H1 (cell line): Measurements from ENCODE around the gene CASP4. TPM values are rescaled to one million over a fixed set of nuclear protein-coding genes. Genes with fewer than 3 reads are reported as not detected.

ENCODE experiments used
- CTCF ChIA-PET: fragments of 300-600 bp; sonication (Branson Sonifier 250); formaldehyde crosslinking; loops from one replicate; lab custom pipeline; 2021; ENCODE audit not compliant: partially characterized antibody; lab: Charles Lee
- POLR2A ChIA-PET: fragments of 300-600 bp; sonication (Branson Sonifier 250); formaldehyde crosslinking; loops from one replicate; lab custom pipeline; 2021; ENCODE audit warnings: inconsistent platforms; ENCODE audit not compliant: partially characterized antibody; lab: Charles Lee
- DNase-seq, 2 experiments: peaks; one replicate each; pipeline versions ENCODE4 v3.0.0 to v3.0.0-alpha.2; 2010 to 2022; ENCODE audit warnings: low spot score in 2 of 2, low read depth in 1 of 2, mixed read lengths in 1 of 2
- FAIRE-seq: peaks from 2 replicates; lab custom pipeline; 2011; peaks lifted over from hg19 to GRCh38; lab: Jason Lieb, UNC
- H2AFZ ChIP-seq: 2 replicates; pipeline ENCODE4 v1.8.1; 2012; ENCODE audit warnings: low read length, inconsistent platforms
- H2AK5ac ChIP-seq: 2 replicates; pipeline ENCODE4 v1.6.1; 2013; ENCODE audit warnings: low read depth, low read length
- H2BK120ac ChIP-seq: replicated peaks from 2 replicates; pipeline ENCODE3; 2013; ENCODE audit warnings: low read depth, low read length, inconsistent platforms
- H2BK12ac ChIP-seq: 2 replicates; pipeline ENCODE4 v1.6.1; 2013; ENCODE audit warnings: low read depth, low read length
- H2BK15ac ChIP-seq: 2 replicates; pipeline ENCODE4 v1.6.1; 2013; ENCODE audit warnings: low read length
- H2BK20ac ChIP-seq: 2 replicates; pipeline ENCODE4 v1.6.1; 2013; ENCODE audit warnings: low read length
- H2BK5ac ChIP-seq: 2 replicates; pipeline ENCODE4 v1.6.1; 2013; ENCODE audit warnings: low read depth, low read length
- H3K14ac ChIP-seq: 2 replicates; pipeline ENCODE4 v1.6.1; 2013; ENCODE audit warnings: inconsistent platforms; ENCODE audit not compliant: insufficient read length
- H3K18ac ChIP-seq: 2 replicates; pipeline ENCODE4 v1.6.1; 2013; ENCODE audit warnings: low read length; ENCODE audit errors: extremely low read depth
- H3K23ac ChIP-seq: 2 replicates; pipeline ENCODE4 v1.6.1; 2013; ENCODE audit warnings: inconsistent platforms; ENCODE audit not compliant: insufficient read length
- H3K23me2 ChIP-seq: 2 replicates; pipeline ENCODE4 v1.6.1; 2013; ENCODE audit warnings: low read depth, low read length
- H3K27ac ChIP-seq: 2 replicates; pipeline ENCODE4 v1.6.1; 2011; ENCODE audit warnings: low read depth, low read length, inconsistent platforms
- H3K27me3 ChIP-seq, 4 experiments: replicated peaks in 1 of 4; 1 replicate in 1 of 4; 2 replicates in 3 of 4; pipeline versions ENCODE4 v1.6.1 to v1.8.1; 2011 to 2013; ENCODE audit warnings: low read length in 3 of 4, mild to moderate bottlenecking in 3 of 4, inconsistent platforms in 2 of 4, mixed read lengths in 2 of 4, moderate library complexity in 1 of 4; ENCODE audit not compliant: control insufficient read depth in 3 of 4, insufficient read depth in 3 of 4; ENCODE audit errors: extremely low read depth in 1 of 4
- H3K36me3 ChIP-seq, 4 experiments: 2 replicates each; pipeline versions ENCODE4 v1.6.1 to v1.8.1; 2011 to 2013; ENCODE audit warnings: mild to moderate bottlenecking in 4 of 4, low read length in 3 of 4, moderate library complexity in 2 of 4, control low read depth in 1 of 4, inconsistent platforms in 1 of 4; ENCODE audit not compliant: insufficient read depth in 4 of 4, control insufficient read depth in 2 of 4
- H3K4ac ChIP-seq: replicated peaks from 2 replicates; pipeline ENCODE3; 2013; ENCODE audit warnings: low read length, low read depth, mixed read lengths, inconsistent platforms; ENCODE audit not compliant: insufficient read length
- H3K4me1 ChIP-seq, 4 experiments: replicated peaks in 1 of 4; 1 replicate in 1 of 4; 2 replicates in 3 of 4; pipeline versions ENCODE4 v1.6.1 to v1.8.1; 2011 to 2013; ENCODE audit warnings: low read length in 3 of 4, inconsistent platforms in 2 of 4, mixed read lengths in 1 of 4; ENCODE audit not compliant: insufficient read depth in 4 of 4, control insufficient read depth in 3 of 4
- H3K4me2 ChIP-seq, 2 experiments: 2 replicates each; pipeline versions ENCODE4 v1.6.1 to v1.8.1; 2011 to 2013; ENCODE audit warnings: low read depth in 2 of 2, low read length in 2 of 2, control low read depth in 1 of 2, inconsistent platforms in 1 of 2, mild to moderate bottlenecking in 1 of 2; ENCODE audit not compliant: insufficient read depth in 1 of 2
- H3K4me3 ChIP-seq, 4 experiments: fragments of 200-600, 300-600 bp in 1 of 4; sonication (generic), shearing (Covaris generic), sonication (Bioruptor Twin) in 1 of 4; 2 replicates each; pipeline versions ENCODE4 v1.5.1 to v1.8.1; 2011 to 2016; ENCODE audit warnings: low read length in 4 of 4, low read depth in 3 of 4, control low read depth in 2 of 4, inconsistent platforms in 2 of 4, mild to moderate bottlenecking in 2 of 4, mixed read lengths in 1 of 4, moderate library complexity in 1 of 4; ENCODE audit not compliant: insufficient read depth in 2 of 4; ENCODE audit errors: extremely low read depth in 1 of 4
- H3K56ac ChIP-seq: replicated peaks from 2 replicates; pipeline ENCODE3; 2013; ENCODE audit warnings: low read depth, mild to moderate bottlenecking, mixed read lengths, low read length, inconsistent platforms; ENCODE audit not compliant: insufficient read length
- H3K79me1 ChIP-seq: 2 replicates; pipeline ENCODE4 v1.6.1; 2013; ENCODE audit warnings: low read depth, low read length, control low read depth
- H3K79me2 ChIP-seq, 2 experiments: 2 replicates each; pipeline versions ENCODE4 v1.6.1 to v1.8.1; 2012 to 2013; ENCODE audit warnings: low read length in 2 of 2, mild to moderate bottlenecking in 2 of 2, inconsistent platforms in 1 of 2; ENCODE audit not compliant: insufficient read depth in 2 of 2, control insufficient read depth in 1 of 2
- H3K9ac ChIP-seq, 4 experiments: replicated peaks in 1 of 4; 1 replicate in 1 of 4; 2 replicates in 3 of 4; pipeline versions ENCODE4 v1.6.1 to v1.8.1; 2011 to 2013; ENCODE audit warnings: low read depth in 3 of 4, low read length in 3 of 4, control low read depth in 2 of 4, mild to moderate bottlenecking in 2 of 4, moderate library complexity in 2 of 4, inconsistent platforms in 1 of 4; ENCODE audit errors: extremely low read depth in 1 of 4
- H3K9me3 ChIP-seq, 2 experiments: 2 replicates each; pipeline versions ENCODE4 v1.6.1 to v1.8.1; 2012 to 2013; ENCODE audit warnings: mild to moderate bottlenecking in 2 of 2, moderate library complexity in 2 of 2, control low read depth in 1 of 2, inconsistent platforms in 1 of 2, low read depth in 1 of 2, low read length in 1 of 2, mixed read lengths in 1 of 2; ENCODE audit not compliant: insufficient read depth in 2 of 2
- H4K20me1 ChIP-seq, 2 experiments: replicated peaks in 1 of 2; 2 replicates each; pipeline versions ENCODE3 to v1.8.1; 2011 to 2013; ENCODE audit warnings: inconsistent platforms in 2 of 2, low read length in 2 of 2, mild to moderate bottlenecking in 1 of 2; ENCODE audit not compliant: insufficient read depth in 2 of 2, control insufficient read depth in 1 of 2
- H4K5ac ChIP-seq: 2 replicates; pipeline ENCODE4 v1.6.1; 2013; ENCODE audit warnings: low read length, low read depth, mixed read lengths, inconsistent platforms; ENCODE audit not compliant: insufficient read length
- H4K8ac ChIP-seq: 2 replicates; pipeline ENCODE4 v1.8.0; 2013; ENCODE audit warnings: mild to moderate bottlenecking, moderate library complexity, low read length, inconsistent platforms; ENCODE audit not compliant: insufficient read depth; ENCODE audit errors: extremely low read depth
- H4K91ac ChIP-seq: replicated peaks from 2 replicates; pipeline ENCODE3; 2013; ENCODE audit warnings: low read length, mixed read lengths, inconsistent platforms; ENCODE audit not compliant: insufficient read length
- CTCF ChIP-seq, 3 experiments: IDR thresholded peaks; 1 replicate in 2 of 3; 2 replicates in 1 of 3; pipeline versions ENCODE4 v1.5.1 to v1.6.1; 2011; ENCODE audit warnings: low read length in 3 of 3, mild to moderate bottlenecking in 3 of 3, inconsistent platforms in 2 of 3, low read depth in 1 of 3, moderate library complexity in 1 of 3; ENCODE audit not compliant: insufficient read depth in 1 of 3; ENCODE audit errors: control extremely low read depth in 1 of 3
- WGBS, 2 experiments: shearing (Covaris generic) in 1 of 2; methylation state at CpG; one replicate each; pipeline versions ENCODE4 v1.1.6 to v1.1.7; 2013 to 2015; ENCODE audit warnings: low lambda C conversion rate in 2 of 2, mixed read lengths in 2 of 2, inconsistent platforms in 1 of 2, low coverage in 1 of 2, missing lambda C conversion rate in 1 of 2; ENCODE audit not compliant: insufficient replicate concordance in 2 of 2, insufficient coverage in 1 of 2, insufficient read length in 1 of 2; ENCODE audit errors: extremely low coverage in 1 of 2, missing lambda C conversion rate in 1 of 2; 5-methylcytosine and 5-hydroxymethylcytosine counted together
- polyA plus RNA-seq, 7 experiments: library from polyadenylated mRNA; depleted of rRNA in 3 of 7; stranded (reverse) in 5 of 7; unstranded in 2 of 7; fragments of >200 nt in 5 of 7; fragments of 200-250 nt in 2 of 7; gene quantifications; 1 replicate in 5 of 7; 2 replicates in 1 of 7; 4 replicates in 1 of 7; pipeline versions ENCODE4 v1.2.1 to v1.2.3, GENCODE V29; 2011 to 2013; ENCODE audit warnings: missing spikeins in 2 of 7, mixed read lengths in 2 of 7
- total RNA-seq: library from RNA; stranded (reverse); fragmentation: NEBNext Ultra II Directional; extraction: Animal tissue kit (Norgen Biotek cat#: 25700); gene quantifications from 2 replicates; pipeline ENCODE4 v1.2.1, GENCODE V29; 2021

Gene CASP4
- total and polyA plus RNA-seq, 2 of the 8 experiments (the other 6 are each of a cell fraction or from before 2014, with no cell fraction given), result 0.09 TPM; not detected in 1

GRCh38 chr11:104973616-104974015 is 5.2 kb upstream of the CASP4 start:
- Histone ChIP-seq H2AK5ac (no peak overlapping the region), H3K9ac (no peak overlapping the region), H3K4ac (no peak overlapping the region), H3K14ac (no peak overlapping the region), H3K79me1 (no peaks in the 10 kb centered on the region), H3K79me2 (no peaks in the 10 kb centered on the region), H3K36me3 (no peaks in the 10 kb centered on the region; a peak in 2 of 8 replicates), H3K27ac (no peak overlapping the region), H2BK120ac (no peak overlapping the region), H4K5ac (no peak overlapping the region), H3K23me2 (no peaks in the 10 kb centered on the region), H3K4me2 (no peak overlapping the region), H3K18ac (no peak overlapping the region), H4K8ac (no peak overlapping the region), H3K23ac (no peak overlapping the region), H2BK20ac (no peak overlapping the region), H2BK12ac (no peak overlapping the region), H4K20me1 (no peaks in the 10 kb centered on the region), H2BK5ac (no peak overlapping the region), H2BK15ac (no peak overlapping the region), H4K91ac (no peak overlapping the region), H2AFZ (no peak overlapping the region), H3K56ac (no peak overlapping the region), H3K4me1 (peaks cover 0 to 7% (median 3%) of the 10 kb centered on the region in 4 experiments; a peak in 4 of 7 replicates), H3K9me3 (peaks cover 7 to 16% of the 10 kb centered on the region in 2 experiments; a peak in 3 of 4 replicates), H3K27me3 (no peaks in the 10 kb centered on the region), H3K4me3 (no peak overlapping the region)
- ChIA-PET CTCF (interaction anchor here (0.6 kb wide), 2 partner anchors 489 to 899 kb away, joined by 3 to 4 read pairs; no protein-coding TSS in a partner anchor), POLR2A (no interaction called here)
- FAIRE-seq (no peak), DNase-seq (no peak)
- 100% methylated on average over 2 of the region's 2 CpGs; no CpG with 5 or more reads in 1 of the 2 experiments for WGBS, 2 experiments
- TF ChIP-seq CTCF (IDR thresholded peaks at IDR 0.05; ENCODE audit: control extremely low read depth in 1 of 3, insufficient read depth in 1 of 3, low read depth in 1 of 3, low read length in 3 of 3), result no peak
